ENCODE results near the gene HDDC3.
"Not testable (repeated sequence)": the region's sequence is repeated elsewhere in the genome, so short reads cannot be mapped to it uniquely, and the experiment has no call there.

The HDDC3 gene

GRCh38 chr15:90907838-90908507 is 24.4 kb downstream of the HDDC3 start:
- DNase-seq: no peak

GRCh38 chr15:90907051-90907660 is 25.2 kb downstream of the HDDC3 start:
- DNase-seq: no peak

- no peak for DNase-seq
These were observed 26.0 kb downstream of the HDDC3 start for GRCh38 chr15:90906181-90906849.

GRCh38 chr15:90905306-90906180 is 26.8 kb downstream of the HDDC3 start:
- no peak for DNase-seq

- no peak for DNase-seq
These were observed 27.6 kb downstream of the HDDC3 start for GRCh38 chr15:90904746-90905145.

- no peak for DNase-seq
These were observed 28.4 kb downstream of the HDDC3 start for GRCh38 chr15:90903733-90904536.

GRCh38 chr15:90902840-90903732 is 29.3 kb downstream of the HDDC3 start, which contains the start of gene MAN2A2:
TSS of gene MAN2A2 (plus strand) at chr15:90903302. CDS start at chr15:90904208, 906 bp downstream.
- DNase-seq: peak; percentile 80

- DNase-seq: peak; percentile 62
These were observed 30.1 kb downstream of the HDDC3 start for GRCh38 chr15:90902040-90902839.

GRCh38 chr15:90901175-90902039 is 30.9 kb downstream of the HDDC3 start:
- DNase-seq: no peak

GRCh38 chr15:90897131-90897655 is 35.2 kb downstream of the HDDC3 start:
- not testable (repeated sequence) for DNase-seq

GRCh38 chr15:90895571-90896117 is 36.7 kb downstream of the HDDC3 start:
- no peak for DNase-seq

- DNase-seq: no peak
These were observed 38.9 kb downstream of the HDDC3 start for GRCh38 chr15:90893175-90894090.

- DNase-seq: no peak
These were observed 39.7 kb downstream of the HDDC3 start for GRCh38 chr15:90892498-90893174.

- no peak for DNase-seq
These were observed 40.3 kb downstream of the HDDC3 start for GRCh38 chr15:90892023-90892422.

GRCh38 chr15:90891346-90891949 is 40.9 kb downstream of the HDDC3 start:
- no peak for DNase-seq

GRCh38 chr15:90890839-90891238 is 41.5 kb downstream of the HDDC3 start:
- DNase-seq: no peak
